PC-3 (cell line): Measurements from ENCODE around the gene PAPSS2.

Experiments
- CTCF ChIP-seq: fragments of 300-600 bp; sonication (generic); conservative IDR thresholded peaks from 2 replicates; pipeline ENCODE4 v1.5.1; 2017; ENCODE audit warnings: antibody characterized with exemption, low read depth, mild to moderate bottlenecking, low read length
- EZH2 ChIP-seq: fragments of 300-600 bp; sonication (generic); IDR thresholded peaks from one replicate; pipeline ENCODE4 v1.6.1; 2017; ENCODE audit warnings: antibody characterized with exemption, mild to moderate bottlenecking, low read length; ENCODE audit not compliant: unreplicated experiment

GRCh38 chr10:87751274-87751673, 91.6 kb downstream of the PAPSS2 start:
- TF ChIP-seq EZH2 = no peak
- TF ChIP-seq CTCF = no peak
